GM21717 (cell line): ENCODE data around the gene SATL1.
"Not testable (repeated sequence)": the region's sequence is repeated elsewhere in the genome, so short reads cannot be mapped to it uniquely, and the experiment has no call there.

Source experiments
- ATAC-seq: cut with Tn5 transposase; IDR thresholded peaks from one replicate; pipeline ENCODE4 v1.9.1; 2021; ENCODE audit warnings: mild to moderate bottlenecking, moderate library complexity; ENCODE audit not compliant: unreplicated experiment

Gene SATL1

GRCh38 chrX:85112293-85112692, 131.3 kb downstream of the SATL1 start:
- no peak for ATAC-seq

- no peak for ATAC-seq
Measured at GRCh38 chrX:85111347-85111746, 132.2 kb downstream of the SATL1 start.

- ATAC-seq = no peak
Measured at GRCh38 chrX:85109235-85109634, 134.3 kb downstream of the SATL1 start.

GRCh38 chrX:85108165-85108564, 135.4 kb downstream of the SATL1 start:
- ATAC-seq = no peak

GRCh38 chrX:85107407-85107806, 136.2 kb downstream of the SATL1 start:
- no peak for ATAC-seq

- ATAC-seq = no peak
Measured at GRCh38 chrX:85089321-85089840, 154.2 kb downstream of the SATL1 start.

- ATAC-seq = peak; percentile 90
Measured at GRCh38 chrX:85084770-85085393, 158.7 kb downstream of the SATL1 start.

GRCh38 chrX:85077247-85077646, 166.3 kb downstream of the SATL1 start:
- ATAC-seq = not testable (repeated sequence)

- ATAC-seq = peak; percentile 82
Measured at GRCh38 chrX:85065512-85066198, 177.9 kb downstream of the SATL1 start.

- ATAC-seq = peak; percentile 47
Measured at GRCh38 chrX:85052636-85053343, 190.8 kb downstream of the SATL1 start.

GRCh38 chrX:85052205-85052604, 191.4 kb downstream of the SATL1 start:
- no peak for ATAC-seq

GRCh38 chrX:85051627-85052026, 192.0 kb downstream of the SATL1 start:
- ATAC-seq = no peak
